Body of pancreas (tissue), 4 donors: ENCODE results near the gene TAC1.

ENCODE experiments used
- POLR2A ChIP-seq, 3 donors: fragments of 450-650 bp; IDR thresholded peaks; one replicate each; pipeline ENCODE4 v1.6.1; 2016; ENCODE audit warnings: antibody characterized with exemption in 3 of 3, mild to moderate bottlenecking in 2 of 3
- TF ChIP-seq, protein P1 (sequence below), 7 experiments: fragments of 450-650 bp in 4 of 7; fragments of 200-600 bp in 3 of 7; sonication (generic) in 3 of 7; IDR thresholded peaks; one replicate each; pipeline ENCODE4 v1.5.1; 2016 to 2019; ENCODE audit warnings: antibody characterized with exemption in 7 of 7

- TF ChIP-seq, protein P1, sequence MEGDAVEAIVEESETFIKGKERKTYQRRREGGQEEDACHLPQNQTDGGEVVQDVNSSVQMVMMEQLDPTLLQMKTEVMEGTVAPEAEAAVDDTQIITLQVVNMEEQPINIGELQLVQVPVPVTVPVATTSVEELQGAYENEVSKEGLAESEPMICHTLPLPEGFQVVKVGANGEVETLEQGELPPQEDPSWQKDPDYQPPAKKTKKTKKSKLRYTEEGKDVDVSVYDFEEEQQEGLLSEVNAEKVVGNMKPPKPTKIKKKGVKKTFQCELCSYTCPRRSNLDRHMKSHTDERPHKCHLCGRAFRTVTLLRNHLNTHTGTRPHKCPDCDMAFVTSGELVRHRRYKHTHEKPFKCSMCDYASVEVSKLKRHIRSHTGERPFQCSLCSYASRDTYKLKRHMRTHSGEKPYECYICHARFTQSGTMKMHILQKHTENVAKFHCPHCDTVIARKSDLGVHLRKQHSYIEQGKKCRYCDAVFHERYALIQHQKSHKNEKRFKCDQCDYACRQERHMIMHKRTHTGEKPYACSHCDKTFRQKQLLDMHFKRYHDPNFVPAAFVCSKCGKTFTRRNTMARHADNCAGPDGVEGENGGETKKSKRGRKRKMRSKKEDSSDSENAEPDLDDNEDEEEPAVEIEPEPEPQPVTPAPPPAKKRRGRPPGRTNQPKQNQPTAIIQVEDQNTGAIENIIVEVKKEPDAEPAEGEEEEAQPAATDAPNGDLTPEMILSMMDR (IDR thresholded peaks at IDR 0.05), result no peak
- TF ChIP-seq POLR2A (IDR thresholded peaks at IDR 0.05), result no peak
These were observed 20.3 kb downstream of the TAC1 start for GRCh38 chr7:97752215-97752614.
